IMR-90 (cell line): Measurements from ENCODE around the gene GABARAPL2. TPM values are rescaled to one million over a fixed set of nuclear protein-coding genes. Genes with fewer than 3 reads are reported as not detected.

Experiments used
- ATAC-seq: fragments of 200-7000 bp; cut with Tn5 transposase; 2 replicates; pipeline ENCODE4 v1.9.1; 2020; ENCODE audit warnings: low read depth, mild to moderate bottlenecking, moderate library complexity
- BruUV-seq: library from RNA; stranded (reverse); fragments of 400-500 nt; replicated peaks from 2 replicates; lab custom pipeline; 2021; lab: Mats Ljungman, UMichigan
- CTCF ChIA-PET: fragments of 300-600 bp; formaldehyde crosslinking; extraction: SDS; loops from one replicate; lab custom pipeline; 2021; ENCODE audit warnings: antibody characterized with exemption; lab: Yijun Ruan, JAX
- POLR2A ChIA-PET: fragments of 300-600 bp; sonication (Branson Sonifier 250); formaldehyde crosslinking; loops from one replicate; lab custom pipeline; 2022; ENCODE audit warnings: antibody characterized with exemption; ENCODE audit not compliant: unreplicated experiment; lab: Charles Lee
- DNase-seq: peaks from one replicate; pipeline ENCODE4 v3.0.0; 2013
- H2AFZ ChIP-seq: replicated peaks from 2 replicates; pipeline ENCODE3; 2013; ENCODE audit warnings: low read length, mild to moderate bottlenecking; ENCODE audit not compliant: poor library complexity
- H2AK5ac ChIP-seq: 2 replicates; pipeline ENCODE4 v1.6.1; 2013; ENCODE audit warnings: low read depth, low read length, inconsistent platforms
- H2AK9ac ChIP-seq: replicated peaks from 2 replicates; pipeline ENCODE3; 2013; ENCODE audit warnings: mild to moderate bottlenecking, low read depth, low read length, moderate library complexity; ENCODE audit not compliant: poor library complexity
- H2BK120ac ChIP-seq: 2 replicates; pipeline ENCODE4 v1.6.1; 2013; ENCODE audit warnings: low read depth, low read length, inconsistent platforms
- H2BK15ac ChIP-seq: 3 replicates; pipeline ENCODE4 v1.6.1; 2013; ENCODE audit warnings: low read depth, low read length, inconsistent platforms
- H2BK20ac ChIP-seq: 2 replicates; pipeline ENCODE4 v1.6.1; 2013; ENCODE audit warnings: low read depth, mild to moderate bottlenecking, inconsistent platforms, low read length, moderate library complexity
- H2BK5ac ChIP-seq: 2 replicates; pipeline ENCODE4 v1.6.1; 2013; ENCODE audit warnings: mild to moderate bottlenecking, low read depth, low read length, inconsistent platforms; ENCODE audit not compliant: poor library complexity, severe bottlenecking
- H3K14ac ChIP-seq: replicated peaks from 2 replicates; pipeline ENCODE4 v1.6.1; 2013; ENCODE audit warnings: low read depth, low read length, inconsistent platforms
- H3K18ac ChIP-seq: 2 replicates; pipeline ENCODE4 v1.6.1; 2013; ENCODE audit warnings: low read depth, low read length, control low read depth
- H3K23ac ChIP-seq: 2 replicates; pipeline ENCODE4 v1.6.1; 2013; ENCODE audit warnings: low read depth, low read length, inconsistent platforms
- H3K27ac ChIP-seq: 2 replicates; pipeline ENCODE4 v1.5.1; 2013; ENCODE audit warnings: mild to moderate bottlenecking, control low read depth, low read length; ENCODE audit not compliant: insufficient read depth
- H3K27me3 ChIP-seq: 2 replicates; pipeline ENCODE4 v1.6.1; 2013; ENCODE audit warnings: low read length; ENCODE audit not compliant: control insufficient read depth, insufficient read depth
- H3K36me3 ChIP-seq: 2 replicates; pipeline ENCODE4 v1.6.1; 2013; ENCODE audit warnings: low read length, mixed read lengths; ENCODE audit not compliant: control insufficient read depth, insufficient read depth
- H3K4ac ChIP-seq: 2 replicates; pipeline ENCODE4 v1.6.1; 2013; ENCODE audit warnings: low read depth, low read length, inconsistent platforms
- H3K4me1 ChIP-seq: 2 replicates; pipeline ENCODE4 v1.6.1; 2013; ENCODE audit warnings: low read length, mixed read lengths; ENCODE audit not compliant: control insufficient read depth, insufficient read depth
- H3K4me2 ChIP-seq: 2 replicates; pipeline ENCODE4 v1.6.1; 2013; ENCODE audit warnings: low read depth, mild to moderate bottlenecking, control low read depth, low read length, moderate library complexity
- H3K4me3 ChIP-seq: 2 replicates; pipeline ENCODE4 v1.5.1; 2013; ENCODE audit warnings: low read depth, mild to moderate bottlenecking, control low read depth, low read length, moderate library complexity; ENCODE audit not compliant: insufficient read depth
- H3K56ac ChIP-seq: 2 replicates; pipeline ENCODE4 v1.6.1; 2013; ENCODE audit warnings: low read length, inconsistent platforms; ENCODE audit not compliant: insufficient read depth; ENCODE audit errors: extremely low read depth
- H3K79me1 ChIP-seq, 2 experiments: 2 replicates each; pipeline ENCODE4 v1.6.1; 2013; ENCODE audit warnings: low read length in 2 of 2, inconsistent platforms in 1 of 2, low read depth in 1 of 2
- H3K9ac ChIP-seq: 2 replicates; pipeline ENCODE4 v1.6.1; 2013; ENCODE audit warnings: low read depth, low read length, control low read depth
- H3K9me1 ChIP-seq: 2 replicates; pipeline ENCODE4 v1.6.1; 2013; ENCODE audit warnings: low read length, inconsistent platforms; ENCODE audit not compliant: insufficient read depth
- H3K9me3 ChIP-seq: 2 replicates; pipeline ENCODE4 v1.6.1; 2013; ENCODE audit warnings: low read length; ENCODE audit not compliant: control insufficient read depth, insufficient read depth
- H4K20me1 ChIP-seq: 2 replicates; pipeline ENCODE4 v1.6.1; 2013; ENCODE audit warnings: low read length, inconsistent platforms; ENCODE audit not compliant: insufficient read depth
- H4K5ac ChIP-seq: 2 replicates; pipeline ENCODE4 v1.6.1; 2013; ENCODE audit warnings: mild to moderate bottlenecking, low read depth, low read length, control low read depth
- H4K8ac ChIP-seq, 2 experiments: 2 replicates each; pipeline ENCODE4 v1.6.1; 2013; ENCODE audit warnings: low read depth in 2 of 2, low read length in 2 of 2, control low read depth in 1 of 2, inconsistent platforms in 1 of 2
- H4K91ac ChIP-seq: 2 replicates; pipeline ENCODE4 v1.6.1; 2013; ENCODE audit warnings: low read depth, low read length, inconsistent platforms; ENCODE audit not compliant: insufficient read depth
- BHLHE40 ChIP-seq: fragments of 150-350 bp; IDR thresholded peaks from 2 replicates; pipeline ENCODE4 v1.6.1; 2016; ENCODE audit warnings: mild to moderate bottlenecking, low read depth, low read length
- CEBPB ChIP-seq: IDR thresholded peaks from 2 replicates; pipeline ENCODE4 v1.6.1; 2012; ENCODE audit warnings: low read depth, low read length, improper control_type of control experiment
- CHD1 ChIP-seq: IDR thresholded peaks from 2 replicates; pipeline ENCODE4 v1.6.1; 2012; ENCODE audit warnings: low read depth, low read length, improper control_type of control experiment
- CTCF ChIP-seq: conservative IDR thresholded peaks from 2 replicates; pipeline ENCODE4 v1.5.1; 2012; ENCODE audit warnings: mild to moderate bottlenecking, low read depth, low read length, improper control_type of control experiment
- ELK1 ChIP-seq: fragments of 150-350 bp; IDR thresholded peaks from 2 replicates; pipeline ENCODE4 v1.6.1; 2016; ENCODE audit warnings: low read depth, mild to moderate bottlenecking, low read length, moderate library complexity, borderline replicate concordance
- FOS ChIP-seq: fragments of 150-350 bp; IDR thresholded peaks from 2 replicates; pipeline ENCODE4 v1.6.1; 2016; ENCODE audit warnings: low read depth, low read length
- MAFK ChIP-seq: IDR thresholded peaks from 2 replicates; pipeline ENCODE4 v1.6.1; 2012; ENCODE audit warnings: low read depth, low read length, improper control_type of control experiment
- MAZ ChIP-seq: IDR thresholded peaks from 2 replicates; pipeline ENCODE4 v1.6.1; 2012; ENCODE audit warnings: low read depth, mild to moderate bottlenecking, low read length, improper control_type of control experiment, moderate library complexity, borderline replicate concordance
- MXI1 ChIP-seq: IDR thresholded peaks from 2 replicates; pipeline ENCODE4 v1.6.1; 2012; ENCODE audit warnings: low read depth, mild to moderate bottlenecking, low read length, moderate library complexity, borderline replicate concordance
- NFE2L2 ChIP-seq: fragments of 150-350 bp; IDR thresholded peaks from 2 replicates; pipeline ENCODE4 v1.6.1; 2016; ENCODE audit warnings: low read depth, mild to moderate bottlenecking, low read length
- POLR2A ChIP-seq: IDR thresholded peaks from 2 replicates; pipeline ENCODE4 v1.6.1; 2012; ENCODE audit warnings: mild to moderate bottlenecking, low read depth, low read length
- RAD21 ChIP-seq: IDR thresholded peaks from 2 replicates; pipeline ENCODE4 v1.6.1; 2012; ENCODE audit warnings: low read length, improper control_type of control experiment
- RCOR1 ChIP-seq: IDR thresholded peaks from 2 replicates; pipeline ENCODE4 v1.6.1; 2012; ENCODE audit warnings: mild to moderate bottlenecking, low read length, improper control_type of control experiment; ENCODE audit not compliant: insufficient replicate concordance
- RFX5 ChIP-seq: IDR thresholded peaks from 2 replicates; pipeline ENCODE4 v1.8.0; 2012; ENCODE audit warnings: low read depth, mild to moderate bottlenecking, low read length, moderate library complexity
- SMC3 ChIP-seq: fragments of 150-350 bp; IDR thresholded peaks from 2 replicates; pipeline ENCODE4 v1.6.1; 2016; ENCODE audit warnings: low read depth, mild to moderate bottlenecking, antibody characterized with exemption, low read length, moderate library complexity
- WGBS, 2 experiments: methylation state at CpG; one replicate each; pipeline versions ENCODE4 v1.1.5 to v1.1.7; 2013; ENCODE audit warnings: missing lambda C conversion rate in 2 of 2; ENCODE audit not compliant: insufficient read length in 1 of 2; ENCODE audit errors: extremely low coverage in 2 of 2; 5-methylcytosine and 5-hydroxymethylcytosine counted together
- dilution Hi-C: fragments of 300-500 bp; cut with HindIII; formaldehyde crosslinking; loops from one replicate; pipeline ENCODE4 v1.14.3; 2018; ENCODE audit warnings: low sequenced_read_pairs; ENCODE audit not compliant: unreplicated experiment
- in situ Hi-C: fragments of 300-500 bp; cut with MboI; formaldehyde crosslinking; loops from 3 replicates; pipeline ENCODE4 v1.14.3; 2019; ENCODE audit warnings: low sequenced_read_pairs, inconsistent platforms, mixed read lengths
- intact Hi-C: fragments of 100-400 bp; cut with micrococcal nuclease; formaldehyde crosslinking; loops from 2 replicates; pipeline ENCODE4 v1.10.0; 2022
- polyA plus RNA-seq, 3 experiments: library from polyadenylated mRNA; depleted of rRNA; stranded (reverse); fragments of >200 nt; gene quantifications; 2 replicates each; pipeline ENCODE4 v1.2.3, GENCODE V29; 2012; ENCODE audit warnings: low replicate concordance in 1 of 3
- total RNA-seq: library from RNA; depleted of rRNA; stranded (reverse); fragments of >200 nt; gene quantifications from 2 replicates; pipeline ENCODE4 v1.2.3, GENCODE V29; 2012
- TF ChIP-seq, protein P1 (sequence below): fragments of 150-350 bp; IDR thresholded peaks from 2 replicates; pipeline ENCODE4 v1.6.1; 2017; ENCODE audit warnings: mild to moderate bottlenecking, antibody characterized with exemption, low read length, low read depth

The GABARAPL2 gene
- total and polyA plus RNA-seq, 2 of the 4 experiments (the other 2 are of a cell fraction): 33.3 to 65.9 TPM

DNA sequence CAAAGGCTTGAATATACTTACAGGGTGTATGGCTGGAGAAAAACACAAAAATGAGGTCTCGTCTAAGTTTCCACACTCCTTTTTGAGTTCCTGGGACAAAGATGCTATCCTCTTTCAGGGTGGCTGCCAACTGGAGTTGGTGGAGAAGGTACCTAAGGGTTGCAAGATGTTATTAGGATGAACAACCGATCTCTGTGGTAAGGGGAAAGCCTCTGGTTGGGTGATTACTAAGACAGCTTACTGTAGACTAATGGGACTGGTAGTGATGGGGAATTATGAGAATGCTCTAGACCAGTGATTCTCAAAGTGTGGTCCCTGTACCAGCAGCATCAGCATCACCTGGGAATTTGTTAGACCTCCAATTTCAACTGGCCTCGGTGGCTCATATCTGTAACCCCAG is 50.9 kb downstream of the GABARAPL2 start:
- Histone ChIP-seq H3K4me2 (no peak overlapping the region), H3K23ac (no peak overlapping the region), H3K18ac (no peak overlapping the region), H3K9me3 (no peaks in the 10 kb centered on the region), H3K79me1 (peaks cover 17 to 19% of the 10 kb centered on the region in 2 experiments), H3K27me3 (no peaks in the 10 kb centered on the region), H4K8ac (no peak overlapping the region), H4K91ac (no peak overlapping the region), H4K5ac (no peak overlapping the region), H3K14ac (no peak overlapping the region), H2AK5ac (no peak overlapping the region), H3K9ac (no peak overlapping the region), H3K4ac (no peak overlapping the region), H2AFZ (no peak overlapping the region), H3K36me3 (peaks cover 40% of the 10 kb centered on the region), H2BK5ac (no peak overlapping the region), H2BK15ac (no peak overlapping the region), H3K27ac (no peak overlapping the region), H3K4me3 (no peak overlapping the region), H3K9me1 (no peaks in the 10 kb centered on the region; the same call in 1 of the 2 replicates), H3K4me1 (peaks cover 2% of the 10 kb centered on the region), H2AK9ac (no peak overlapping the region), H2BK20ac (no peak overlapping the region), H2BK120ac (no peak overlapping the region), H3K56ac (no peak overlapping the region), H4K20me1 (no peaks in the 10 kb centered on the region)
- TF ChIP-seq RFX5: no peak
- TF ChIP-seq, protein P1, sequence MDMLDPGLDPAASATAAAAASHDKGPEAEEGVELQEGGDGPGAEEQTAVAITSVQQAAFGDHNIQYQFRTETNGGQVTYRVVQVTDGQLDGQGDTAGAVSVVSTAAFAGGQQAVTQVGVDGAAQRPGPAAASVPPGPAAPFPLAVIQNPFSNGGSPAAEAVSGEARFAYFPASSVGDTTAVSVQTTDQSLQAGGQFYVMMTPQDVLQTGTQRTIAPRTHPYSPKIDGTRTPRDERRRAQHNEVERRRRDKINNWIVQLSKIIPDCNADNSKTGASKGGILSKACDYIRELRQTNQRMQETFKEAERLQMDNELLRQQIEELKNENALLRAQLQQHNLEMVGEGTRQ: no peak
- no peak for TF ChIP-seq RCOR1
- no peak for TF ChIP-seq FOS
- TF ChIP-seq CEBPB: no peak
- TF ChIP-seq CHD1: no peak
- no peak for TF ChIP-seq MAZ
- TF ChIP-seq SMC3: no peak
- no peak for TF ChIP-seq RAD21
- no peak for TF ChIP-seq BHLHE40
- TF ChIP-seq MXI1: no peak
- TF ChIP-seq ELK1: no peak
- no peak for TF ChIP-seq MAFK
- no peak for TF ChIP-seq POLR2A
- no peak for TF ChIP-seq CTCF
- TF ChIP-seq NFE2L2: no peak
- ATAC-seq (no peak), DNase-seq (no peak)
- dilution Hi-C loops: no loop called here
- intact Hi-C loops: no loop called here
- in situ Hi-C loops: no loop called here
- CTCF ChIA-PET: interaction anchor here (0.6 kb wide), 1 partner anchor 151 kb away, joined by 5 read pairs; no protein-coding TSS in a partner anchor
- WGBS, 2 experiments: no CpG with 5 or more reads among the region's 3 CpGs
- POLR2A ChIA-PET: no interaction called here
- BruUV-seq: no TSS peak
